Measurements from ENCODE around the gene RUNX1.

Gene RUNX1

DNA sequence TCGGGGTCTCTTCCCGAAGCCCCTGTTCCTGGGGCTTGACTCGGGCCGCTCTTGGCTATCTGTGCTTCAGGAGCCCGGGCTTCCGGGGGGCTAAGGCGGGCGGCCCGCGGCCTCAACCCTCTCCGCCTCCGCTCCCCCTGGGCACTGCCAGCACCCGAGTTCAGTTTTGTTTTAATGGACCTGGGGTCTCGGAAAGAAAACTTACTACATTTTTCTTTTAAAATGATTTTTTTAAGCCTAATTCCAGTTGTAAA is 158.7 kb downstream of the RUNX1 start:
- DNase-seq (ENCODE audit: extremely low spot score) = no peak
- ChIA-PET CTCF (interaction anchor here (0.9 to 1.4 kb wide), 2 partner anchors 24 to 145 kb away, joined by 3 to 7 read pairs; no protein-coding TSS in a partner anchor), POLR2A (interaction anchor here (1.1 to 1.4 kb wide), 6 partner anchors 94 to 949 kb away, joined by 3 to 6 read pairs (median 5); no protein-coding TSS in a partner anchor)
- TF ChIP-seq TARDBP (IDR thresholded peaks at IDR 0.05) (no peak), HDGF (IDR thresholded peaks at IDR 0.05; ENCODE audit: borderline replicate concordance) (no peak), NFRKB (IDR thresholded peaks at IDR 0.05) (no peak), ELF4 (IDR thresholded peaks at IDR 0.05) (no peak), BHLHE40 (IDR thresholded peaks at IDR 0.05; ENCODE audit: borderline replicate concordance) (no peak), ZNF384 (IDR thresholded peaks at IDR 0.05) (no peak), LEF1 (IDR thresholded peaks at IDR 0.05; ENCODE audit: borderline replicate concordance) (no peak), CTBP1 (IDR thresholded peaks at IDR 0.05; ENCODE audit: borderline replicate concordance) (no peak), FOXK2 (IDR thresholded peaks at IDR 0.05) (no peak), FOXM1 (IDR thresholded peaks at IDR 0.05; ENCODE audit: borderline replicate concordance) (no peak), SUZ12 (IDR thresholded peaks at IDR 0.05) (no peak), SP1 (IDR thresholded peaks at IDR 0.05) (no peak), FOXA1 (IDR thresholded peaks at IDR 0.05) (no peak), ARNT (IDR thresholded peaks at IDR 0.05) (no peak), L3MBTL2 (conservative IDR thresholded peaks at IDR 0.05) (no peak; the same call in 1 of the 2 replicates)
- TF ChIP-seq, protein P1, sequence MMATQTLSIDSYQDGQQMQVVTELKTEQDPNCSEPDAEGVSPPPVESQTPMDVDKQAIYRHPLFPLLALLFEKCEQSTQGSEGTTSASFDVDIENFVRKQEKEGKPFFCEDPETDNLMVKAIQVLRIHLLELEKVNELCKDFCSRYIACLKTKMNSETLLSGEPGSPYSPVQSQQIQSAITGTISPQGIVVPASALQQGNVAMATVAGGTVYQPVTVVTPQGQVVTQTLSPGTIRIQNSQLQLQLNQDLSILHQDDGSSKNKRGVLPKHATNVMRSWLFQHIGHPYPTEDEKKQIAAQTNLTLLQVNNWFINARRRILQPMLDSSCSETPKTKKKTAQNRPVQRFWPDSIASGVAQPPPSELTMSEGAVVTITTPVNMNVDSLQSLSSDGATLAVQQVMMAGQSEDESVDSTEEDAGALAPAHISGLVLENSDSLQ (IDR thresholded peaks at IDR 0.05) = no peak

DNA sequence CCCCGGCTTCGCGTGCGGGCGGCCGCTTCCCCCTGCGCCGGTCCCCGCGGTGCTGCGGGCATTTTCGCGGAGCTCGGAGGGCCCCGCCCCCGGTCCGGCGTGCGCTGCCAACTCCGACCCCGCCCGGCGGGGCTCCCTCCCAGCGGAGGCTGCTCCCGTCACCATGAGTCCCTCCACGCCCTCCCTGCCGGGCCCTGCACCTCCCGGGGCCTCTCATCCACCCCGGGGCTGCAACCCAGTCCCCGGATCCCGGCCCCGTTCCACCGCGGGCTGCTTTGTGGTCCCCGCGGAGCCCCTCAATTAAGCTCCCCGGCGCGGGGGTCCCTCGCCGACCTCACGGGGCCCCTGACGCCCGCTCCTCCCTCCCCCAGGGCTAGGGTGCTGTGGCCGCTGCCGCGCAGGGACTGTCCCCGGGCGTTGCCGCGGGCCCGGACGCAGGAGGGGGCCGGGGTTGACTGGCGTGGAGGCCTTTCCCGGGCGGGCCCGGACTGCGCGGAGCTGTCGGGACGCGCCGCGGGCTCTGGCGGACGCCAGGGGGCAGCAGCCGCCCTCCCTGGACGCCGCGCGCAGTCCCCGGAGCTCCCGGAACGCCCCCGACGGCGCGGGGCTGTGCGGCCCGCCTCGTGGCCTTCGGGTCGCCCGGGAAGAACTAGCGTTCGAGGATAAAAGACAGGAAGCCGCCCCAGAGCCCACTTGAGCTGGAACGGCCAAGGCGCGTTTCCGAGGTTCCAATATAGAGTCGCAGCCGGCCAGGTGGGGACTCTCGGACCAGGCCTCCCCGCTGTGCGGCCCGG is 159.2 kb downstream of the RUNX1 start:
- TF ChIP-seq FOXA1 (IDR thresholded peaks at IDR 0.05) (no peak), TARDBP (IDR thresholded peaks at IDR 0.05) (no peak), L3MBTL2 (conservative IDR thresholded peaks at IDR 0.05) (peak; percentile 68), ARNT (IDR thresholded peaks at IDR 0.05) (no peak), NFRKB (IDR thresholded peaks at IDR 0.05) (no peak), SP1 (IDR thresholded peaks at IDR 0.05) (no peak), FOXK2 (IDR thresholded peaks at IDR 0.05) (no peak)
- TF ChIP-seq, protein P1 (IDR thresholded peaks at IDR 0.05) = peak; percentile 36; the same call in 1 of the 2 replicates
- ChIA-PET POLR2A (interaction anchor here (0.8 to 2.5 kb wide), 10 partner anchors 15 to 949 kb away, joined by 3 to 12 read pairs (median 5); no protein-coding TSS in a partner anchor), CTCF (interaction anchor here (0.8 to 1.5 kb wide), 4 partner anchors 22 to 510 kb away, joined by 3 to 7 read pairs (median 4); no protein-coding TSS in a partner anchor)
- peak; percentile 81 for DNase-seq (ENCODE audit: extremely low spot score)

DNA sequence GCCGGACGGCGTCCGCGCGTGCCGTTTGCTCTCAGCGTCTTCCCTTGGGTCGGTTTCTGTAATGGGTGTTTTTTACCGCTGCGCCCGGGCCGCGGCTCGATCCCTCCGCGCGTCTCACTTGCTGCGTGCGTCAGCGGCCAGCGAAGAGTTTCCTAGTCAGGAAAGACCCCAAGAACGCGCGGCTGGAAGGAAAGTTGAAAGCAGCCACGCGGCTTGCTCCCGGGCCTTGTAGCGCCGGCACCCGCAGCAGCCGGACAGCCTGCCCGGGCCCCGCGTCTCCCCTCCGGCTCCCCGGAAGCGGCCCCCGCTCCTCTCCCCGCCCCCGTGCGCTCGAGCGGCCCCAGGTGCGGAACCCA is 159.8 kb downstream of the RUNX1 start:
- CTCF ChIA-PET = interaction anchor here (0.8 to 1.5 kb wide), 3 partner anchors 21 to 511 kb away, joined by 3 to 7 read pairs (median 5); no protein-coding TSS in a partner anchor
- POLR2A ChIA-PET = interaction anchor here (0.8 to 2.5 kb wide), 10 partner anchors 14 to 950 kb away, joined by 3 to 12 read pairs (median 5); no protein-coding TSS in a partner anchor
- TF ChIP-seq ELF4 (IDR thresholded peaks at IDR 0.05) = no peak
- no peak for TF ChIP-seq TARDBP (IDR thresholded peaks at IDR 0.05)
- no peak for TF ChIP-seq ARNT (IDR thresholded peaks at IDR 0.05)
- TF ChIP-seq LEF1 (IDR thresholded peaks at IDR 0.05; ENCODE audit: borderline replicate concordance) = no peak
- no peak for TF ChIP-seq SUZ12 (IDR thresholded peaks at IDR 0.05)
- no peak for TF ChIP-seq FOXM1 (IDR thresholded peaks at IDR 0.05; ENCODE audit: borderline replicate concordance)
- TF ChIP-seq L3MBTL2 (conservative IDR thresholded peaks at IDR 0.05) = no peak; the same call in 1 of the 2 replicates
- TF ChIP-seq ZNF384 (IDR thresholded peaks at IDR 0.05) = no peak
- no peak for TF ChIP-seq FOXA1 (IDR thresholded peaks at IDR 0.05)
- no peak for TF ChIP-seq SP1 (IDR thresholded peaks at IDR 0.05)
- no peak for TF ChIP-seq HDGF (IDR thresholded peaks at IDR 0.05; ENCODE audit: borderline replicate concordance)
- no peak for TF ChIP-seq CTBP1 (IDR thresholded peaks at IDR 0.05; ENCODE audit: borderline replicate concordance)
- DNase-seq (ENCODE audit: extremely low spot score) = no peak

DNA sequence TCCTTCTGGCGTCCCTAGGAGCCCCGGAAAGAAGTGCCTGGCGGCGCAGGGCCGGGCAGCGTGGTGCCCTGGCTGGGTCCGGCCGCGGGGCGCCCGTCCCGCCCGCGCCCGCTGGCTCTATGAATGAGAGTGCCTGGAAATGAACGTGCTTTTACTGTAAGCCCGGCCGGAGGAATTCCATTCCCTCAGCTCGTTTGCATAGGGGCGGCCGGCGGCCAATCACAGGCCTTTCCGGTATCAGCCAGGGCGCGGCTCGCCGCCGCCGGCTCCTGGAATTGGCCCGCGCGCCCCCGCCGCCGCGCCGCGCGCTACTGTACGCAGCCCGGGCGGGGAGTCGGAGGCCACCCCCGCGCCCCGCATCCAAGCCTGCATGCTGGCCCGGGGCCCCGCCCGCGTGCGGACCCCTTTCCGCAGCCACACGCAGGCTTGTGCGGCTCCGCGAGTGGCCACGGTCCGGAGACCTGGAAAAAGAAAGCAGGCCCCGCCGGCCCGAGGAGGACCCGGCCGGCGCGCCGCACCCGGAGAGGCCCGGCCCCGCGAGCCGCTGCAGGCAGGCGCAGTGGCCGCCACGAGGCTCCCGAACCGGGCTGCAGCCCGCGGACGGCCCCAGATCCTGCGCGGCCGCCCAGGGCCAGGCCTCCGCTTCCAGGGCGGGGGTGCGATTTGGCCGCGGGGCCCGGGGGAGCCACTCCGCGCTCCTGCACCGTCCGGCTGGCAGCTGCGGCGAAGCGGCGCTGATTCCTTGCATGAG is 160.4 kb downstream of the RUNX1 start:
- ChIA-PET CTCF (interaction anchor here (0.5 to 1.5 kb wide), 3 partner anchors 143 to 512 kb away, joined by 5 to 7 read pairs (median 6); no protein-coding TSS in a partner anchor), POLR2A (interaction anchor here (0.7 to 3.6 kb wide), 18 partner anchors 9 to 950 kb away, joined by 3 to 22 read pairs (median 4); no protein-coding TSS in a partner anchor)
- peak; percentile 87 for DNase-seq (ENCODE audit: extremely low spot score)
- TF ChIP-seq BHLHE40 (IDR thresholded peaks at IDR 0.05; ENCODE audit: borderline replicate concordance) = no peak

DNA sequence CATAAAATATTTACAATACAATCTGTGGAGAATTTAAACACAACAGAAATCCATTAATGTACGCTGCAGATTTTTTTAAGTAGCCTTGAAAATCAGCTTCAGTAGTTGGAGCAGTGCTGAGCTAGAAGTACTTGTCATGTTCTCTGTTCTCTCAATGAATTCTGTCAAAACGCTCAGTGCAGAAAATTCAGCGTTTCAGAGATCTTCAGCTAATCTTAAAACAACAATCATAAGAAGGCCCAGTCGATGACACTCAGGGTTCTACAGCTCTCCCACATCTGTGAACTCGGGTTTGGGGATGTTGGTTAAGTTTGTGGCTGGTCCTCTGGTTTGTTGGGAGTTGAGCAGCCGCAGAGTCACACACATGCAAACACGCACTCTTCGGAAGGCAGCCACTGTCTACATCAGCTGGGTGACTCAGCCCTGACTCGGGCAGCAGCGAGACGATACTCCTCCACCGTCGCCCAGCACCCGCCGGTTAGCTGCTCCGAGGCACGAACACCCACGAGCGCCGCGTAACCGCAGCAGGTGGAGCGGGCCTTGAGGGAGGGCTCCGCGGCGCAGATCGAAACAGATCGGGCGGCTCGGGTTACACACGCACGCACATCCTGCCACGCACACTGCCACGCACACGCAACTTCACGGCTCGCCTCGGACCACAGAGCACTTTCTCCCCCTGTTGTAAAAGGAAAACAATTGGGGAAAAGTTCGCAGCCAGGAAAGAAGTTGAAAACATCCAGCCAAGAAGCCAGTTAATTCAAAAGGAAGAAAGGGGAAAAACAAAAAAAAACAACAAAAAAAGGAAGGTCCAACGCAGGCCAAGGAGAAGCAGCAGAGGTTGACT is 161.2 kb downstream of the RUNX1 start:
- POLR2A ChIA-PET = interaction anchor here (0.7 to 3.6 kb wide), 17 partner anchors 10 to 512 kb away, joined by 3 to 22 read pairs (median 3); no protein-coding TSS in a partner anchor
- TF ChIP-seq L3MBTL2 (conservative IDR thresholded peaks at IDR 0.05) (peak; percentile 63), LEF1 (IDR thresholded peaks at IDR 0.05; ENCODE audit: borderline replicate concordance) (no peak)
- CTCF ChIA-PET = interaction anchor here (0.5 to 1.8 kb wide), 3 partner anchors 142 to 512 kb away, joined by 5 to 12 read pairs (median 6); no protein-coding TSS in a partner anchor
- peak; percentile 52 for DNase-seq (ENCODE audit: extremely low spot score)

DNA sequence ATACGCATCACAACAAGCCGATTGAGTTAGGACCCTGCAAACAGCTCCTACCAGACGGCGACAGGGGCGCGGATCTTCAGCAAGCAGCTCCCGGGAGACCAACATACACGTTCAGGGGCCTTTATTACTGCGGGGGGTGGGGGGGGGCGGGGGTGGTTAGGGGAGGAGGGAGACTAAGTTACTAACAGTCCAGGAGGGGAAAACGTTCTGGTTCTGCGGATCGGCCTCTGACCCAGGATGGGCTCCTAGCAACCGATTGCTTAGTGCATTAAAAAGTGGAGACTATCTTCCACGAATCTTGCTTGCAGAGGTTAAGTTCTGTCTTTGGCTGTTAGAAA is 162.0 kb downstream of the RUNX1 start:
- ChIA-PET POLR2A (interaction anchor here (0.9 to 3.6 kb wide), 6 partner anchors 20 to 142 kb away, joined by 3 to 22 read pairs (median 4); no protein-coding TSS in a partner anchor), CTCF (interaction anchor here (1.1 to 1.8 kb wide), 2 partner anchors 90 to 142 kb away, joined by 5 to 12 read pairs; no protein-coding TSS in a partner anchor)
- DNase-seq (ENCODE audit: extremely low spot score) = no peak
- TF ChIP-seq HDGF (IDR thresholded peaks at IDR 0.05; ENCODE audit: borderline replicate concordance) = no peak
- TF ChIP-seq SUZ12 (IDR thresholded peaks at IDR 0.05) = no peak
- TF ChIP-seq FOXM1 (IDR thresholded peaks at IDR 0.05; ENCODE audit: borderline replicate concordance) = no peak
- no peak for TF ChIP-seq ELF4 (IDR thresholded peaks at IDR 0.05)
- no peak for TF ChIP-seq TARDBP (IDR thresholded peaks at IDR 0.05)
- TF ChIP-seq, protein P1 (IDR thresholded peaks at IDR 0.05) = no peak
- no peak for TF ChIP-seq ZNF384 (IDR thresholded peaks at IDR 0.05)
- no peak for TF ChIP-seq FOXK2 (IDR thresholded peaks at IDR 0.05)
- no peak for TF ChIP-seq BHLHE40 (IDR thresholded peaks at IDR 0.05; ENCODE audit: borderline replicate concordance)
- TF ChIP-seq CTBP1 (IDR thresholded peaks at IDR 0.05; ENCODE audit: borderline replicate concordance) = no peak
- no peak for TF ChIP-seq LEF1 (IDR thresholded peaks at IDR 0.05; ENCODE audit: borderline replicate concordance)
- TF ChIP-seq ARNT (IDR thresholded peaks at IDR 0.05) = no peak
- TF ChIP-seq L3MBTL2 (conservative IDR thresholded peaks at IDR 0.05) = no peak
- no peak for TF ChIP-seq NFRKB (IDR thresholded peaks at IDR 0.05)

Data from HEK293T (cell line).